ENCODE measurements around the gene HEPACAM2.

Gene HEPACAM2

GRCh38 chr7:93226310-93226709 lies at the start of gene HEPACAM2:
HEPACAM2 (minus strand) TSS chr7:93226469.
- no peak for DNase-seq (ENCODE audit: low read depth in 2 of 2)

- DNase-seq (ENCODE audit: low read depth in 2 of 2): no peak
These were observed 39.0 kb upstream of the HEPACAM2 start for GRCh38 chr7:93265220-93265619.

GRCh38 chr7:93262535-93262934 lies 36.3 kb upstream of the HEPACAM2 start:
- no peak for DNase-seq (ENCODE audit: low read depth in 2 of 2)

- DNase-seq (ENCODE audit: low read depth in 2 of 2): no peak
These were observed 32.4 kb upstream of the HEPACAM2 start for GRCh38 chr7:93258661-93259060.

GRCh38 chr7:93249491-93250148 lies 23.4 kb upstream of the HEPACAM2 start:
- no peak for DNase-seq (ENCODE audit: low read depth in 2 of 2)

GRCh38 chr7:93245525-93246432 lies 19.5 kb upstream of the HEPACAM2 start:
- no peak for DNase-seq (ENCODE audit: low read depth in 2 of 2)

- no peak for DNase-seq (ENCODE audit: low read depth in 2 of 2)
These were observed 15.8 kb upstream of the HEPACAM2 start for GRCh38 chr7:93242106-93242505.

GRCh38 chr7:93239824-93240223 lies 13.6 kb upstream of the HEPACAM2 start:
- no peak for DNase-seq (ENCODE audit: low read depth in 2 of 2)

- no peak for DNase-seq (ENCODE audit: low read depth in 2 of 2)
These were observed 12.5 kb upstream of the HEPACAM2 start for GRCh38 chr7:93238748-93239147.

- DNase-seq (ENCODE audit: low read depth in 2 of 2): no peak
These were observed 11.9 kb upstream of the HEPACAM2 start for GRCh38 chr7:93238131-93238530.

GRCh38 chr7:93235541-93235940 lies 9.3 kb upstream of the HEPACAM2 start:
- DNase-seq (ENCODE audit: low read depth in 2 of 2): no peak

GRCh38 chr7:93232673-93233018 lies 6.4 kb upstream of the HEPACAM2 start:
- DNase-seq (ENCODE audit: low read depth in 2 of 2): no peak

GRCh38 chr7:93231799-93232672 lies 5.8 kb upstream of the HEPACAM2 start, which contains the start of gene VPS50:
VPS50 (plus strand) TSS chr7:93232366; CDS start chr7:93232468, 102 bp downstream.
- peak; percentile 80 to 86 for DNase-seq (ENCODE audit: low read depth in 2 of 2)

- no peak for DNase-seq (ENCODE audit: low read depth in 2 of 2)
These were observed 5.0 kb upstream of the HEPACAM2 start for GRCh38 chr7:93231259-93231658.

- DNase-seq (ENCODE audit: low read depth in 2 of 2): no peak
These were observed 2.0 kb upstream of the HEPACAM2 start for GRCh38 chr7:93228302-93228701.

GRCh38 chr7:93219868-93220267 lies 6.4 kb downstream of the HEPACAM2 start:
- DNase-seq (ENCODE audit: low read depth in 2 of 2): no peak

- no peak for DNase-seq (ENCODE audit: low read depth in 2 of 2)
These were observed 7.1 kb downstream of the HEPACAM2 start for GRCh38 chr7:93218997-93219827.

GRCh38 chr7:93212881-93213280 lies 13.4 kb downstream of the HEPACAM2 start:
- no peak for DNase-seq (ENCODE audit: low read depth in 2 of 2)

- no peak for DNase-seq (ENCODE audit: low read depth in 2 of 2)
These were observed 14.9 kb downstream of the HEPACAM2 start for GRCh38 chr7:93211228-93211818.

GRCh38 chr7:93205046-93205445 lies 21.2 kb downstream of the HEPACAM2 start:
- DNase-seq (ENCODE audit: low read depth in 2 of 2): no peak

- no peak for DNase-seq (ENCODE audit: low read depth in 2 of 2)
These were observed 22.8 kb downstream of the HEPACAM2 start for GRCh38 chr7:93203496-93203895.

Data from stimulated activated CD8-positive, alpha-beta memory T cell treated with anti-CD3 and anti-CD28 coated beads, Interleukin-15, amount 100 ng/mL, for 48 hours (primary cell).